HepG2 (cell line): ENCODE data around the gene CFAP69. TPM values are rescaled to one million over a fixed set of nuclear protein-coding genes. Genes with fewer than 3 reads are reported as not detected.

Source experiments
- ATAC-seq: fragments of 200-7000 bp; cut with Tn5 transposase; 3 replicates; pipeline ENCODE4 v1.9.1; 2020; ENCODE audit warnings: mild to moderate bottlenecking, moderate library complexity
- BruUV-seq: library from RNA; stranded (reverse); fragments of 400-500 nt; replicated peaks from 2 replicates; lab custom pipeline; 2021; lab: Mats Ljungman, UMichigan
- CTCF ChIA-PET: fragments of 300-600 bp; formaldehyde crosslinking; extraction: SDS; loops from one replicate; lab custom pipeline; 2021; ENCODE audit warnings: low total read pairs, inconsistent platforms, low intra/inter-chr PET ratio; lab: Yijun Ruan, JAX
- POLR2A ChIA-PET: fragments of 350-600 bp; sonication (Branson Sonifier 250); formaldehyde crosslinking; loops from one replicate; lab custom pipeline; 2020; ENCODE audit warnings: antibody characterized with exemption, inconsistent platforms; lab: Yijun Ruan, JAX
- DNase-seq: peaks from one replicate; pipeline ENCODE4 v3.0.0-alpha.2; 2015; ENCODE audit warnings: low spot score
- FAIRE-seq: peaks from 3 replicates; lab custom pipeline; 2011; peaks lifted over from hg19 to GRCh38; lab: Jason Lieb, UNC
- H2AFZ ChIP-seq: one replicate; pipeline ENCODE4 v1.6.1; 2011; ENCODE audit warnings: low read length, inconsistent platforms
- H3K27ac ChIP-seq: fragments of 300-600 bp; 3 replicates; pipeline ENCODE4 v1.8.0; 2011; ENCODE audit warnings: mixed run types, mild to moderate bottlenecking, mixed read lengths, low read length, inconsistent platforms; ENCODE audit not compliant: insufficient read depth; ENCODE audit errors: extremely low read length
- H3K27me3 ChIP-seq, 2 experiments: fragments of 200-600 bp in 1 of 2; 2 replicates in 1 of 2; 3 replicates in 1 of 2; pipeline versions ENCODE4 v1.6.0 to v1.8.0; 2011; ENCODE audit warnings: low read length in 2 of 2, mild to moderate bottlenecking in 2 of 2, moderate library complexity in 2 of 2, inconsistent platforms in 1 of 2; ENCODE audit not compliant: insufficient read depth in 2 of 2, control insufficient read depth in 1 of 2
- H3K36me3 ChIP-seq, 2 experiments: fragments of 200-600 bp in 1 of 2; replicated peaks in 1 of 2; 2 replicates in 1 of 2; 3 replicates in 1 of 2; pipeline versions ENCODE4 v1.5.1 to v1.8.0; 2011; ENCODE audit warnings: low read length in 2 of 2, inconsistent platforms in 1 of 2; ENCODE audit not compliant: insufficient read depth in 2 of 2, control insufficient read depth in 1 of 2
- H3K4me1 ChIP-seq: 2 replicates; pipeline ENCODE4 v1.5.1; 2012; ENCODE audit warnings: low read length, inconsistent platforms; ENCODE audit not compliant: insufficient read depth
- H3K4me2 ChIP-seq: 2 replicates; pipeline ENCODE4 v1.6.0; 2011; ENCODE audit warnings: low read depth, low read length, inconsistent platforms
- H3K4me3 ChIP-seq, 3 experiments: fragments of 200-600 bp in 1 of 3; sonication (generic), shearing (Covaris generic) in 1 of 3; replicated peaks in 1 of 3; 2 replicates each; pipeline ENCODE4 v1.5.1; 2011 to 2016; ENCODE audit warnings: low read length in 3 of 3, inconsistent platforms in 2 of 3, low read depth in 2 of 3, mild to moderate bottlenecking in 2 of 3, control low read depth in 1 of 3, mixed read lengths in 1 of 3; ENCODE audit not compliant: insufficient read depth in 1 of 3
- H3K79me2 ChIP-seq: one replicate; pipeline ENCODE4 v1.6.1; 2011; ENCODE audit warnings: low read length, inconsistent platforms; ENCODE audit not compliant: insufficient read depth
- H3K9ac ChIP-seq: 2 replicates; pipeline ENCODE4 v1.6.0; 2011; ENCODE audit warnings: mild to moderate bottlenecking, low read depth, low read length, inconsistent platforms; ENCODE audit not compliant: insufficient read depth
- H3K9me3 ChIP-seq: 2 replicates; pipeline ENCODE4 v1.5.1; 2012; ENCODE audit warnings: mild to moderate bottlenecking, low read length
- H4K20me1 ChIP-seq: 2 replicates; pipeline ENCODE4 v1.6.0; 2011; ENCODE audit warnings: inconsistent platforms, mild to moderate bottlenecking, low read length, moderate library complexity; ENCODE audit not compliant: insufficient read depth
- AKNA ChIP-seq: sonication (generic); formaldehyde crosslinking; IDR thresholded peaks from 2 replicates; pipeline ENCODE4 v1.4.0; 2020; ENCODE audit warnings: missing genetic modification reagents, borderline replicate concordance
- ARID2 ChIP-seq: sonication (generic); formaldehyde crosslinking; IDR thresholded peaks from 2 replicates; pipeline ENCODE4 v1.8.1; 2022; ENCODE audit warnings: mild to moderate bottlenecking, missing genetic modification reagents, borderline replicate concordance
- ATAD3A ChIP-seq: sonication (generic); formaldehyde crosslinking; IDR thresholded peaks from 2 replicates; pipeline ENCODE4 v1.4.0; 2020; ENCODE audit warnings: missing genetic modification reagents
- CTCF ChIP-seq: sonication (generic); formaldehyde crosslinking; IDR thresholded peaks from 2 replicates; pipeline ENCODE4 v1.5.0; 2020; ENCODE audit warnings: mild to moderate bottlenecking, missing genetic modification reagents, moderate library complexity
- NFE2L2 ChIP-seq: fragments of 150-350 bp; IDR thresholded peaks from 2 replicates; pipeline ENCODE4 v1.6.1; 2014; ENCODE audit warnings: low read length
- NFKB2 ChIP-seq: sonication (generic); formaldehyde crosslinking; IDR thresholded peaks from 2 replicates; pipeline ENCODE4 v1.4.0; 2020; ENCODE audit warnings: missing genetic modification reagents, borderline replicate concordance
- SRF ChIP-seq: IDR thresholded peaks from 2 replicates; pipeline ENCODE4 v1.6.1; 2011; ENCODE audit warnings: mild to moderate bottlenecking, low read depth, low read length, moderate library complexity
- XRCC5 ChIP-seq: fragments of 200-400 bp; formaldehyde crosslinking; optimal IDR thresholded peaks from 2 replicates; pipeline ENCODE3; 2017; ENCODE audit warnings: mild to moderate bottlenecking, low read length
- ZFP41 ChIP-seq: sonication (generic); formaldehyde crosslinking; IDR thresholded peaks from 2 replicates; pipeline ENCODE4 v1.4.0; 2020; ENCODE audit warnings: mild to moderate bottlenecking, missing genetic modification reagents, borderline replicate concordance
- ZNF136 ChIP-seq: sonication (generic); formaldehyde crosslinking; IDR thresholded peaks from 2 replicates; pipeline ENCODE4 v1.8.1; 2022; ENCODE audit warnings: low read depth, mild to moderate bottlenecking, moderate library complexity, missing genetic modification reagents
- ZNF142 ChIP-seq: sonication (generic); formaldehyde crosslinking; IDR thresholded peaks from 2 replicates; pipeline ENCODE4 v1.4.0; 2020; ENCODE audit warnings: missing genetic modification reagents
- ZNF510 ChIP-seq: sonication (generic); formaldehyde crosslinking; IDR thresholded peaks from 2 replicates; pipeline ENCODE4 v1.4.0; 2020; ENCODE audit warnings: low read depth, mild to moderate bottlenecking, missing genetic modification reagents
- whole genome bisulfite sequencing: methylation state at CpG from one replicate; pipeline ENCODE4 v1.1.6; 2017; ENCODE audit warnings: low lambda C conversion rate; 5-methylcytosine and 5-hydroxymethylcytosine counted together
- in situ Hi-C: cut with HindIII; loops from 2 replicates; pipeline ENCODE4 v1.10.0; 2017; ENCODE audit warnings: low pct_unique_long_range_greater_than_20kb; ENCODE audit not compliant: extremely low pct_ligation_motif_present
- intact Hi-C: fragments of 100-400 bp; cut with micrococcal nuclease; formaldehyde crosslinking; loops from one replicate; pipeline ENCODE4 v1.10.0; 2022; ENCODE audit not compliant: unreplicated experiment
- polyA plus RNA-seq, 8 experiments: library from polyadenylated mRNA; depleted of rRNA in 3 of 8; stranded (reverse) in 7 of 8; unstranded in 1 of 8; fragments of >200 nt; fragmentation: Illumina TruSeq in 4 of 8; extraction: Trizol in 4 of 8; gene quantifications; 2 replicates each; pipeline versions ENCODE4 v1.2.1 to v1.2.3, GENCODE V29; 2011 to 2016; ENCODE audit warnings: low read depth in 4 of 8, missing spikeins in 1 of 8, mixed read lengths in 1 of 8; ENCODE audit not compliant: insufficient read depth in 1 of 8
- total RNA-seq, 5 experiments: library from RNA; depleted of rRNA; stranded (reverse); fragments of >200 nt; fragmentation: Illumina TruSeq; extraction: Trizol; gene quantifications; 2 replicates each; pipeline ENCODE4 v1.2.3, GENCODE V29; 2016; ENCODE audit warnings: low read depth in 1 of 5

CFAP69 gene
- total and polyA plus RNA-seq, 2 of the 13 experiments (the other 11 are each of a cell fraction or from before 2014, with no cell fraction given) = 2.2 to 4.0 TPM

- Histone ChIP-seq H3K4me1 (peaks cover 18% of the 10 kb centered on the region), H2AFZ (no peak overlapping the region), H3K79me2 (no peaks in the 10 kb centered on the region), H3K36me3 (no peaks in the 10 kb centered on the region), H3K4me2 (no peak overlapping the region), H4K20me1 (no peaks in the 10 kb centered on the region), H3K9me3 (no peaks in the 10 kb centered on the region), H3K4me3 (no peak overlapping the region), H3K9ac (no peak overlapping the region), H3K27ac (no peak overlapping the region), H3K27me3 (no peaks in the 10 kb centered on the region)
- in situ Hi-C loops (no loop called here), intact Hi-C loops (loop anchor here (5.0 kb wide), 1 partner anchor 38 kb away; no protein-coding TSS in a partner anchor)
- WGBS = 77% methylated on average over 9 of the region's 9 CpGs
- ATAC-seq = no peak
- no peak for DNase-seq
- POLR2A ChIA-PET = no interaction called here
- BruUV-seq = no TSS peak
- FAIRE-seq = no peak
- CTCF ChIA-PET = no interaction called here
- no peak for TF ChIP-seq ZFP41 (CRISPR knock-in tag)
- no peak for TF ChIP-seq ZNF136 (CRISPR knock-in tag)
- TF ChIP-seq ATAD3A (CRISPR knock-in tag) = no peak
- TF ChIP-seq ZNF142 (CRISPR knock-in tag) = no peak
- no peak for TF ChIP-seq AKNA (CRISPR knock-in tag)
- no peak for TF ChIP-seq ARID2 (CRISPR knock-in tag)
- TF ChIP-seq CTCF (CRISPR knock-in tag) = no peak
- TF ChIP-seq XRCC5 = no peak
- no peak for TF ChIP-seq ZNF510 (CRISPR knock-in tag)
- no peak for TF ChIP-seq NFE2L2
- TF ChIP-seq NFKB2 = no peak
- no peak for TF ChIP-seq SRF
Measured at GRCh38 chr7:90239625-90240228, 5.2 kb upstream of the CFAP69 start.
